IMR-90 (cell line): ENCODE results near the gene SLC6A12. TPM values are rescaled to one million over a fixed set of nuclear protein-coding genes. Genes with fewer than 3 reads are reported as not detected.

Experiments used
- ATAC-seq: fragments of 200-7000 bp; cut with Tn5 transposase; 2 replicates; pipeline ENCODE4 v1.9.1; 2020; ENCODE audit warnings: low read depth, mild to moderate bottlenecking, moderate library complexity
- BruUV-seq: library from RNA; stranded (reverse); fragments of 400-500 nt; replicated peaks from 2 replicates; lab custom pipeline; 2021; lab: Mats Ljungman, UMichigan
- CTCF ChIA-PET: fragments of 300-600 bp; formaldehyde crosslinking; extraction: SDS; loops from one replicate; lab custom pipeline; 2021; ENCODE audit warnings: antibody characterized with exemption; lab: Yijun Ruan, JAX
- POLR2A ChIA-PET: fragments of 300-600 bp; sonication (Branson Sonifier 250); formaldehyde crosslinking; loops from one replicate; lab custom pipeline; 2022; ENCODE audit warnings: antibody characterized with exemption; ENCODE audit not compliant: unreplicated experiment; lab: Charles Lee
- DNase-seq: peaks from one replicate; pipeline ENCODE4 v3.0.0; 2013
- H2AFZ ChIP-seq: replicated peaks from 2 replicates; pipeline ENCODE3; 2013; ENCODE audit warnings: low read length, mild to moderate bottlenecking; ENCODE audit not compliant: poor library complexity
- H2AK5ac ChIP-seq: 2 replicates; pipeline ENCODE4 v1.6.1; 2013; ENCODE audit warnings: low read depth, low read length, inconsistent platforms
- H2AK9ac ChIP-seq: replicated peaks from 2 replicates; pipeline ENCODE3; 2013; ENCODE audit warnings: mild to moderate bottlenecking, low read depth, low read length, moderate library complexity; ENCODE audit not compliant: poor library complexity
- H2BK120ac ChIP-seq: 2 replicates; pipeline ENCODE4 v1.6.1; 2013; ENCODE audit warnings: low read depth, low read length, inconsistent platforms
- H2BK15ac ChIP-seq: 3 replicates; pipeline ENCODE4 v1.6.1; 2013; ENCODE audit warnings: low read depth, low read length, inconsistent platforms
- H2BK20ac ChIP-seq: 2 replicates; pipeline ENCODE4 v1.6.1; 2013; ENCODE audit warnings: low read depth, mild to moderate bottlenecking, inconsistent platforms, low read length, moderate library complexity
- H2BK5ac ChIP-seq: 2 replicates; pipeline ENCODE4 v1.6.1; 2013; ENCODE audit warnings: mild to moderate bottlenecking, low read depth, low read length, inconsistent platforms; ENCODE audit not compliant: poor library complexity, severe bottlenecking
- H3K14ac ChIP-seq: replicated peaks from 2 replicates; pipeline ENCODE4 v1.6.1; 2013; ENCODE audit warnings: low read depth, low read length, inconsistent platforms
- H3K18ac ChIP-seq: 2 replicates; pipeline ENCODE4 v1.6.1; 2013; ENCODE audit warnings: low read depth, low read length, control low read depth
- H3K23ac ChIP-seq: 2 replicates; pipeline ENCODE4 v1.6.1; 2013; ENCODE audit warnings: low read depth, low read length, inconsistent platforms
- H3K27ac ChIP-seq: 2 replicates; pipeline ENCODE4 v1.5.1; 2013; ENCODE audit warnings: mild to moderate bottlenecking, control low read depth, low read length; ENCODE audit not compliant: insufficient read depth
- H3K27me3 ChIP-seq: 2 replicates; pipeline ENCODE4 v1.6.1; 2013; ENCODE audit warnings: low read length; ENCODE audit not compliant: control insufficient read depth, insufficient read depth
- H3K36me3 ChIP-seq: 2 replicates; pipeline ENCODE4 v1.6.1; 2013; ENCODE audit warnings: low read length, mixed read lengths; ENCODE audit not compliant: control insufficient read depth, insufficient read depth
- H3K4ac ChIP-seq: 2 replicates; pipeline ENCODE4 v1.6.1; 2013; ENCODE audit warnings: low read depth, low read length, inconsistent platforms
- H3K4me1 ChIP-seq: 2 replicates; pipeline ENCODE4 v1.6.1; 2013; ENCODE audit warnings: low read length, mixed read lengths; ENCODE audit not compliant: control insufficient read depth, insufficient read depth
- H3K4me2 ChIP-seq: 2 replicates; pipeline ENCODE4 v1.6.1; 2013; ENCODE audit warnings: low read depth, mild to moderate bottlenecking, control low read depth, low read length, moderate library complexity
- H3K4me3 ChIP-seq: 2 replicates; pipeline ENCODE4 v1.5.1; 2013; ENCODE audit warnings: low read depth, mild to moderate bottlenecking, control low read depth, low read length, moderate library complexity; ENCODE audit not compliant: insufficient read depth
- H3K56ac ChIP-seq: 2 replicates; pipeline ENCODE4 v1.6.1; 2013; ENCODE audit warnings: low read length, inconsistent platforms; ENCODE audit not compliant: insufficient read depth; ENCODE audit errors: extremely low read depth
- H3K79me1 ChIP-seq, 2 experiments: 2 replicates each; pipeline ENCODE4 v1.6.1; 2013; ENCODE audit warnings: low read length in 2 of 2, inconsistent platforms in 1 of 2, low read depth in 1 of 2
- H3K9ac ChIP-seq: 2 replicates; pipeline ENCODE4 v1.6.1; 2013; ENCODE audit warnings: low read depth, low read length, control low read depth
- H3K9me1 ChIP-seq: 2 replicates; pipeline ENCODE4 v1.6.1; 2013; ENCODE audit warnings: low read length, inconsistent platforms; ENCODE audit not compliant: insufficient read depth
- H3K9me3 ChIP-seq: 2 replicates; pipeline ENCODE4 v1.6.1; 2013; ENCODE audit warnings: low read length; ENCODE audit not compliant: control insufficient read depth, insufficient read depth
- H4K20me1 ChIP-seq: 2 replicates; pipeline ENCODE4 v1.6.1; 2013; ENCODE audit warnings: low read length, inconsistent platforms; ENCODE audit not compliant: insufficient read depth
- H4K5ac ChIP-seq: 2 replicates; pipeline ENCODE4 v1.6.1; 2013; ENCODE audit warnings: mild to moderate bottlenecking, low read depth, low read length, control low read depth
- H4K8ac ChIP-seq, 2 experiments: 2 replicates each; pipeline ENCODE4 v1.6.1; 2013; ENCODE audit warnings: low read depth in 2 of 2, low read length in 2 of 2, control low read depth in 1 of 2, inconsistent platforms in 1 of 2
- H4K91ac ChIP-seq: 2 replicates; pipeline ENCODE4 v1.6.1; 2013; ENCODE audit warnings: low read depth, low read length, inconsistent platforms; ENCODE audit not compliant: insufficient read depth
- BHLHE40 ChIP-seq: fragments of 150-350 bp; IDR thresholded peaks from 2 replicates; pipeline ENCODE4 v1.6.1; 2016; ENCODE audit warnings: mild to moderate bottlenecking, low read depth, low read length
- CEBPB ChIP-seq: IDR thresholded peaks from 2 replicates; pipeline ENCODE4 v1.6.1; 2012; ENCODE audit warnings: low read depth, low read length, improper control_type of control experiment
- CHD1 ChIP-seq: IDR thresholded peaks from 2 replicates; pipeline ENCODE4 v1.6.1; 2012; ENCODE audit warnings: low read depth, low read length, improper control_type of control experiment
- FOS ChIP-seq: fragments of 150-350 bp; IDR thresholded peaks from 2 replicates; pipeline ENCODE4 v1.6.1; 2016; ENCODE audit warnings: low read depth, low read length
- MAFK ChIP-seq: IDR thresholded peaks from 2 replicates; pipeline ENCODE4 v1.6.1; 2012; ENCODE audit warnings: low read depth, low read length, improper control_type of control experiment
- MAZ ChIP-seq: IDR thresholded peaks from 2 replicates; pipeline ENCODE4 v1.6.1; 2012; ENCODE audit warnings: low read depth, mild to moderate bottlenecking, low read length, improper control_type of control experiment, moderate library complexity, borderline replicate concordance
- MXI1 ChIP-seq: IDR thresholded peaks from 2 replicates; pipeline ENCODE4 v1.6.1; 2012; ENCODE audit warnings: low read depth, mild to moderate bottlenecking, low read length, moderate library complexity, borderline replicate concordance
- NFE2L2 ChIP-seq: fragments of 150-350 bp; IDR thresholded peaks from 2 replicates; pipeline ENCODE4 v1.6.1; 2016; ENCODE audit warnings: low read depth, mild to moderate bottlenecking, low read length
- POLR2A ChIP-seq: IDR thresholded peaks from 2 replicates; pipeline ENCODE4 v1.6.1; 2012; ENCODE audit warnings: mild to moderate bottlenecking, low read depth, low read length
- RAD21 ChIP-seq: IDR thresholded peaks from 2 replicates; pipeline ENCODE4 v1.6.1; 2012; ENCODE audit warnings: low read length, improper control_type of control experiment
- RCOR1 ChIP-seq: IDR thresholded peaks from 2 replicates; pipeline ENCODE4 v1.6.1; 2012; ENCODE audit warnings: mild to moderate bottlenecking, low read length, improper control_type of control experiment; ENCODE audit not compliant: insufficient replicate concordance
- RFX5 ChIP-seq: IDR thresholded peaks from 2 replicates; pipeline ENCODE4 v1.8.0; 2012; ENCODE audit warnings: low read depth, mild to moderate bottlenecking, low read length, moderate library complexity
- SMC3 ChIP-seq: fragments of 150-350 bp; IDR thresholded peaks from 2 replicates; pipeline ENCODE4 v1.6.1; 2016; ENCODE audit warnings: low read depth, mild to moderate bottlenecking, antibody characterized with exemption, low read length, moderate library complexity
- WGBS, 2 experiments: methylation state at CpG; one replicate each; pipeline versions ENCODE4 v1.1.5 to v1.1.7; 2013; ENCODE audit warnings: missing lambda C conversion rate in 2 of 2; ENCODE audit not compliant: insufficient read length in 1 of 2; ENCODE audit errors: extremely low coverage in 2 of 2; 5-methylcytosine and 5-hydroxymethylcytosine counted together
- dilution Hi-C: fragments of 300-500 bp; cut with HindIII; formaldehyde crosslinking; loops from one replicate; pipeline ENCODE4 v1.14.3; 2018; ENCODE audit warnings: low sequenced_read_pairs; ENCODE audit not compliant: unreplicated experiment
- in situ Hi-C: fragments of 300-500 bp; cut with MboI; formaldehyde crosslinking; loops from 3 replicates; pipeline ENCODE4 v1.14.3; 2019; ENCODE audit warnings: low sequenced_read_pairs, inconsistent platforms, mixed read lengths
- intact Hi-C: fragments of 100-400 bp; cut with micrococcal nuclease; formaldehyde crosslinking; loops from 2 replicates; pipeline ENCODE4 v1.10.0; 2022
- polyA plus RNA-seq, 3 experiments: library from polyadenylated mRNA; depleted of rRNA; stranded (reverse); fragments of >200 nt; gene quantifications; 2 replicates each; pipeline ENCODE4 v1.2.3, GENCODE V29; 2012; ENCODE audit warnings: low replicate concordance in 1 of 3
- total RNA-seq: library from RNA; depleted of rRNA; stranded (reverse); fragments of >200 nt; gene quantifications from 2 replicates; pipeline ENCODE4 v1.2.3, GENCODE V29; 2012
- TF ChIP-seq, protein P1 (sequence below): fragments of 150-350 bp; IDR thresholded peaks from 2 replicates; pipeline ENCODE4 v1.6.1; 2016; ENCODE audit warnings: low read depth, mild to moderate bottlenecking, low read length, moderate library complexity, borderline replicate concordance
- TF ChIP-seq, protein P2 (sequence below): conservative IDR thresholded peaks from 2 replicates; pipeline ENCODE4 v1.5.1; 2012; ENCODE audit warnings: mild to moderate bottlenecking, low read depth, low read length, improper control_type of control experiment
- TF ChIP-seq, protein P3 (sequence below): fragments of 150-350 bp; IDR thresholded peaks from 2 replicates; pipeline ENCODE4 v1.6.1; 2017; ENCODE audit warnings: mild to moderate bottlenecking, antibody characterized with exemption, low read length, low read depth

Gene SLC6A12
- total and polyA plus RNA-seq, 2 of the 4 experiments (the other 2 are of a cell fraction): not detected

DNA sequence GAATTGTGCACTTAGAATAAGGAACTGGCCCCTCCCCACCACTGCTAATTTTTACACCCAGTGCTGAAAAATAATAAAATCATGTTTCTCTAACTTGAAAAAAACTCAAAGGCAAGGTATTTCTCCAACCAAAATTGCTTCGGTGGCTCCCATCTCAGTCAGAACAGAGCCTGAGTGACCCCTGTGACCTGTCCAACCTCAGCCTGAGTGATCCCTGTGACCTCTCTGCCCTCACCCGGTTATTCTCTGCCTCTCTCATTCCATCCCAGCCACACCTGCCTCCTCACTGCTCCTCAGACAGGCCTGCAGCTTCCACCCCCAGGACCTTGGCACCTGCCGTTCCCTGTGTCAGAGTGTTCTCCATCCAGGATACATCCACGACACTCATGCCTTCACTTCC lies 5.1 kb downstream of the SLC6A12 start:
- Histone ChIP-seq H3K9ac (no peak overlapping the region), H3K56ac (no peak overlapping the region), H3K27ac (no peak overlapping the region), H3K9me1 (no peaks in the 10 kb centered on the region; the same call in 1 of the 2 replicates), H3K23ac (no peak overlapping the region), H2AFZ (no peak overlapping the region), H3K36me3 (no peaks in the 10 kb centered on the region), H3K27me3 (peaks cover 74% of the 10 kb centered on the region), H2BK120ac (no peak overlapping the region), H3K4me3 (no peak overlapping the region), H2BK5ac (no peak overlapping the region), H3K14ac (no peak overlapping the region), H3K18ac (no peak overlapping the region), H2BK15ac (no peak overlapping the region), H3K9me3 (no peaks in the 10 kb centered on the region), H2BK20ac (no peak overlapping the region), H4K5ac (no peak overlapping the region), H4K8ac (no peak overlapping the region), H4K20me1 (no peaks in the 10 kb centered on the region), H2AK5ac (no peak overlapping the region), H4K91ac (no peak overlapping the region), H3K4ac (no peak overlapping the region), H3K4me2 (no peak overlapping the region), H3K4me1 (peaks cover 3% of the 10 kb centered on the region), H2AK9ac (no peak overlapping the region), H3K79me1 (no peaks in the 10 kb centered on the region)
- ATAC-seq (no peak), DNase-seq (no peak)
- in situ Hi-C loops (no loop called here), dilution Hi-C loops (no loop called here), intact Hi-C loops (no loop called here)
- no TSS peak for BruUV-seq
- POLR2A ChIA-PET: no interaction called here
- CTCF ChIA-PET: no interaction called here
- TF ChIP-seq CHD1 (no peak), MXI1 (no peak), BHLHE40 (no peak), MAFK (no peak), RCOR1 (no peak), NFE2L2 (no peak), POLR2A (no peak), RAD21 (no peak), CEBPB (no peak), FOS (no peak), MAZ (no peak), SMC3 (no peak), RFX5 (no peak)
- TF ChIP-seq, protein P1, sequence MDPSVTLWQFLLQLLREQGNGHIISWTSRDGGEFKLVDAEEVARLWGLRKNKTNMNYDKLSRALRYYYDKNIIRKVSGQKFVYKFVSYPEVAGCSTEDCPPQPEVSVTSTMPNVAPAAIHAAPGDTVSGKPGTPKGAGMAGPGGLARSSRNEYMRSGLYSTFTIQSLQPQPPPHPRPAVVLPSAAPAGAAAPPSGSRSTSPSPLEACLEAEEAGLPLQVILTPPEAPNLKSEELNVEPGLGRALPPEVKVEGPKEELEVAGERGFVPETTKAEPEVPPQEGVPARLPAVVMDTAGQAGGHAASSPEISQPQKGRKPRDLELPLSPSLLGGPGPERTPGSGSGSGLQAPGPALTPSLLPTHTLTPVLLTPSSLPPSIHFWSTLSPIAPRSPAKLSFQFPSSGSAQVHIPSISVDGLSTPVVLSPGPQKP: no peak
- TF ChIP-seq, protein P2, sequence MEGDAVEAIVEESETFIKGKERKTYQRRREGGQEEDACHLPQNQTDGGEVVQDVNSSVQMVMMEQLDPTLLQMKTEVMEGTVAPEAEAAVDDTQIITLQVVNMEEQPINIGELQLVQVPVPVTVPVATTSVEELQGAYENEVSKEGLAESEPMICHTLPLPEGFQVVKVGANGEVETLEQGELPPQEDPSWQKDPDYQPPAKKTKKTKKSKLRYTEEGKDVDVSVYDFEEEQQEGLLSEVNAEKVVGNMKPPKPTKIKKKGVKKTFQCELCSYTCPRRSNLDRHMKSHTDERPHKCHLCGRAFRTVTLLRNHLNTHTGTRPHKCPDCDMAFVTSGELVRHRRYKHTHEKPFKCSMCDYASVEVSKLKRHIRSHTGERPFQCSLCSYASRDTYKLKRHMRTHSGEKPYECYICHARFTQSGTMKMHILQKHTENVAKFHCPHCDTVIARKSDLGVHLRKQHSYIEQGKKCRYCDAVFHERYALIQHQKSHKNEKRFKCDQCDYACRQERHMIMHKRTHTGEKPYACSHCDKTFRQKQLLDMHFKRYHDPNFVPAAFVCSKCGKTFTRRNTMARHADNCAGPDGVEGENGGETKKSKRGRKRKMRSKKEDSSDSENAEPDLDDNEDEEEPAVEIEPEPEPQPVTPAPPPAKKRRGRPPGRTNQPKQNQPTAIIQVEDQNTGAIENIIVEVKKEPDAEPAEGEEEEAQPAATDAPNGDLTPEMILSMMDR: no peak
- TF ChIP-seq, protein P3, sequence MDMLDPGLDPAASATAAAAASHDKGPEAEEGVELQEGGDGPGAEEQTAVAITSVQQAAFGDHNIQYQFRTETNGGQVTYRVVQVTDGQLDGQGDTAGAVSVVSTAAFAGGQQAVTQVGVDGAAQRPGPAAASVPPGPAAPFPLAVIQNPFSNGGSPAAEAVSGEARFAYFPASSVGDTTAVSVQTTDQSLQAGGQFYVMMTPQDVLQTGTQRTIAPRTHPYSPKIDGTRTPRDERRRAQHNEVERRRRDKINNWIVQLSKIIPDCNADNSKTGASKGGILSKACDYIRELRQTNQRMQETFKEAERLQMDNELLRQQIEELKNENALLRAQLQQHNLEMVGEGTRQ: no peak
- WGBS, 2 experiments: 40% methylated on average over 3 of the region's 4 CpGs; no CpG with 5 or more reads in 1 of the 2 experiments
